ENCODE data around the gene EFNB2. TPM values are rescaled to one million over a fixed set of nuclear protein-coding genes. Genes with fewer than 3 reads are reported as not detected.

The EFNB2 gene
- total RNA-seq, 1 experiment from 2014 or later: 17.5 TPM

DNA sequence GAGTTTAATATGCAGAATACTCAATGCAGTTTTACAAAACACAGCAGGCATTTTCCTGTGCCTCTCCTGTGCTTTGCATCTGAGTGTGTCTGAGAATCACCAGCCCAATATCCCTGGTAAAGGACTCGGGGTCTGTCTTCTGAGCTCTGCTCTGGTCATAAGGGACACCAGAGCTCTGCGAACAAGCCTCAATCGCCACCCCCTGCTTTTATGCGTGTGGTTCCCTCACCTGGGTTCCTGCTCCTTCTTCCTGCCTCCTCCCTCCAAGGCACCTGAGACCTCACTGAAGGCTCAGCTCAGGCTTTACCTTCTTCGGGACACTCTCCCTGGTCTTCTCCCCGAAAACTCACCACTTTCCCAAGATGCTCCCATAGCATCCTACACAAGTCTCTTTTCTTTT lies 84.5 kb downstream of the EFNB2 start:
- no TSS peak for BruUV-seq (replicated peaks)
- H2AFZ ChIP-seq: no peak overlapping the region
- no peaks in the 10 kb centered on the region for H3K36me3 ChIP-seq (ENCODE audit: low read depth)
- no peaks in the 10 kb centered on the region; the same call in 1 of the 2 replicates for H4K20me1 ChIP-seq (ENCODE audit: insufficient read depth)
- CTCF ChIA-PET: no interaction called here
- intact Hi-C loops (cut with micrococcal nuclease; ENCODE audit: unreplicated experiment): no loop called here
- TF ChIP-seq, protein P1, sequence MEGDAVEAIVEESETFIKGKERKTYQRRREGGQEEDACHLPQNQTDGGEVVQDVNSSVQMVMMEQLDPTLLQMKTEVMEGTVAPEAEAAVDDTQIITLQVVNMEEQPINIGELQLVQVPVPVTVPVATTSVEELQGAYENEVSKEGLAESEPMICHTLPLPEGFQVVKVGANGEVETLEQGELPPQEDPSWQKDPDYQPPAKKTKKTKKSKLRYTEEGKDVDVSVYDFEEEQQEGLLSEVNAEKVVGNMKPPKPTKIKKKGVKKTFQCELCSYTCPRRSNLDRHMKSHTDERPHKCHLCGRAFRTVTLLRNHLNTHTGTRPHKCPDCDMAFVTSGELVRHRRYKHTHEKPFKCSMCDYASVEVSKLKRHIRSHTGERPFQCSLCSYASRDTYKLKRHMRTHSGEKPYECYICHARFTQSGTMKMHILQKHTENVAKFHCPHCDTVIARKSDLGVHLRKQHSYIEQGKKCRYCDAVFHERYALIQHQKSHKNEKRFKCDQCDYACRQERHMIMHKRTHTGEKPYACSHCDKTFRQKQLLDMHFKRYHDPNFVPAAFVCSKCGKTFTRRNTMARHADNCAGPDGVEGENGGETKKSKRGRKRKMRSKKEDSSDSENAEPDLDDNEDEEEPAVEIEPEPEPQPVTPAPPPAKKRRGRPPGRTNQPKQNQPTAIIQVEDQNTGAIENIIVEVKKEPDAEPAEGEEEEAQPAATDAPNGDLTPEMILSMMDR (conservative IDR thresholded peaks at IDR 0.05): no peak
- no peak for TF ChIP-seq EZH2 (IDR thresholded peaks at IDR 0.05; ENCODE audit: low read depth)
- no peaks in the 10 kb centered on the region for H3K27me3 ChIP-seq (ENCODE audit: insufficient read depth, low read depth)
- H3K4me3 ChIP-seq: no peak overlapping the region
- no peak for DNase-seq
- no peaks in the 10 kb centered on the region for H3K9me3 ChIP-seq (ENCODE audit: insufficient read depth, low read depth)
- H3K79me2 ChIP-seq (ENCODE audit: low read depth): no peaks in the 10 kb centered on the region
- POLR2A ChIA-PET (ENCODE audit: unreplicated experiment): no interaction called here
- H3K4me2 ChIP-seq: no peak overlapping the region
- no peaks in the 10 kb centered on the region for H3K9me2 ChIP-seq (ENCODE audit: insufficient read depth)
- H3K4me1 ChIP-seq (replicated peaks; ENCODE audit: insufficient read depth): no peaks in the 10 kb centered on the region
- no peak overlapping the region for H3K27ac ChIP-seq
- H3F3A ChIP-seq (ENCODE audit: insufficient read depth, low read depth): no peaks in the 10 kb centered on the region

DNA sequence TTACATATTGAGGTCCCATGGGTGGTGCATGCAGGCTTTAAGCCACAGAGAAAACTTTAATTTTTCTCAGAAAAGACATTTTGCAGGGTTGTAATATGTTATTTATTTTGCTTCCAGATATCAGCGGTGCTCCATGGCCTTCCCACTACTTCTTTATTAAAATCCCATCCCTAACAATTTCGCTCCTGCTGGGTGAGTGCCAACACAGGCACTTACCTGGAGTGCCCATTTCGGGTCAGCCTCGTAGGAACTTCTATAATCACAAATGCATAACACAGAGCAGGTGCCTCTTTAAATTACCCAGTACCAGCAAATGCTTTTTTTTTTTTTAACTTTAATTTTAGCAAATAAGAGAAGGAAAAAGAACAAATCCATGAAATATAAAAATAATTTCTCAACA lies 86.4 kb downstream of the EFNB2 start:
- TF ChIP-seq, protein P1 (conservative IDR thresholded peaks at IDR 0.05): no peak
- no peak for TF ChIP-seq EZH2 (IDR thresholded peaks at IDR 0.05; ENCODE audit: low read depth)
- Histone ChIP-seq H3K27me3 (ENCODE audit: insufficient read depth, low read depth) (no peaks in the 10 kb centered on the region), H4K20me1 (ENCODE audit: insufficient read depth) (no peaks in the 10 kb centered on the region; the same call in 1 of the 2 replicates), H3F3A (ENCODE audit: insufficient read depth, low read depth) (no peaks in the 10 kb centered on the region), H3K36me3 (ENCODE audit: low read depth) (no peaks in the 10 kb centered on the region), H3K9me2 (ENCODE audit: insufficient read depth) (no peaks in the 10 kb centered on the region), H3K79me2 (ENCODE audit: low read depth) (no peaks in the 10 kb centered on the region), H3K4me3 (no peak overlapping the region), H3K27ac (no peak overlapping the region), H3K9me3 (ENCODE audit: insufficient read depth, low read depth) (no peaks in the 10 kb centered on the region), H3K4me2 (no peak overlapping the region), H3K4me1 (replicated peaks; ENCODE audit: insufficient read depth) (no peaks in the 10 kb centered on the region), H2AFZ (no peak overlapping the region)
- POLR2A ChIA-PET (ENCODE audit: unreplicated experiment): no interaction called here
- CTCF ChIA-PET: no interaction called here
- intact Hi-C loops (cut with micrococcal nuclease; ENCODE audit: unreplicated experiment): no loop called here
- no TSS peak for BruUV-seq (replicated peaks)
- DNase-seq: no peak

DNA sequence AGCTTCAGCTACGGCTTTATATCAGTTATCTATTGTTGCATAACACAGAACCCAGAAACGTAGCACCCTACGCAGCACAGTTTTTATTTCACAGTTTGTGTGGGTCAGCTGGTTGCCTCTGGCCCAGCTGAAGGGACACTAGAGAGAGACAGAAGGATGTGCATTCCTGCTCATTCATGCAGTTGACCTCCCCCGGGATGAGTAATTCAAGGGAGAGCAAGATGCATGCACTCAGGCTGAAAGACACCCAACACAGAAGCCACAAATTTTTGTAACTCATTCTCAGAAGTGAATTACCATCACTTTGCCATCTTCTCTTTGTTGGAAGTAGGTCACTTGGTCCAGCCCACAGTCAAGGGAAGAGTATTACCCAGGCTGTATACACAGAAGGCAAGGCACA lies 89.5 kb downstream of the EFNB2 start:
- no peak overlapping the region for H2AFZ ChIP-seq
- no peaks in the 10 kb centered on the region for H3K9me3 ChIP-seq (ENCODE audit: insufficient read depth, low read depth)
- H3K36me3 ChIP-seq (ENCODE audit: low read depth): no peaks in the 10 kb centered on the region
- no peak overlapping the region for H3K27ac ChIP-seq
- no peak for DNase-seq
- no peaks in the 10 kb centered on the region for H3K27me3 ChIP-seq (ENCODE audit: insufficient read depth, low read depth)
- intact Hi-C loops (cut with micrococcal nuclease; ENCODE audit: unreplicated experiment): no loop called here
- no peak overlapping the region for H3K4me3 ChIP-seq
- CTCF ChIA-PET: no interaction called here
- no peaks in the 10 kb centered on the region for H3F3A ChIP-seq (ENCODE audit: insufficient read depth, low read depth)
- no peaks in the 10 kb centered on the region for H3K9me2 ChIP-seq (ENCODE audit: insufficient read depth)
- POLR2A ChIA-PET (ENCODE audit: unreplicated experiment): no interaction called here
- H3K4me2 ChIP-seq: no peak overlapping the region
- TF ChIP-seq EZH2 (IDR thresholded peaks at IDR 0.05; ENCODE audit: low read depth): no peak
- TF ChIP-seq, protein P1 (conservative IDR thresholded peaks at IDR 0.05): no peak
- BruUV-seq (replicated peaks): no TSS peak
- no peaks in the 10 kb centered on the region; the same call in 1 of the 2 replicates for H4K20me1 ChIP-seq (ENCODE audit: insufficient read depth)
- H3K4me1 ChIP-seq (replicated peaks; ENCODE audit: insufficient read depth): no peaks in the 10 kb centered on the region
- no peaks in the 10 kb centered on the region for H3K79me2 ChIP-seq (ENCODE audit: low read depth)
